ENCODE measurements around the gene AZU1. TPM values are rescaled to one million over a fixed set of nuclear protein-coding genes. Genes with fewer than 3 reads are reported as not detected.

Gene AZU1
- total and polyA plus RNA-seq, 7 donors: 0.03 to 1.1 (median 0.36) TPM; not detected in 4

GRCh38 chr19:870314-870713, 42.7 kb downstream of the AZU1 start:
- no peak for TF ChIP-seq POLR2AphosphoS5 (IDR thresholded peaks at IDR 0.05)
- peak overlapping the region; percentile 78 to 87 (median 84) for H3K27ac ChIP-seq

GRCh38 chr19:870963-871401, 43.3 kb downstream of the AZU1 start:
- no peaks in the 10 kb centered on the region for H3K9me3 ChIP-seq
- DNase-seq: peak; percentile 87
- TF ChIP-seq POLR2AphosphoS5 (IDR thresholded peaks at IDR 0.05) (peak in 2 of 4 donors; percentile 55 to 66), POLR2A (IDR thresholded peaks at IDR 0.05) (no peak), EP300 (IDR thresholded peaks at IDR 0.05) (no peak), CTCF (IDR thresholded peaks at IDR 0.05) (no peak)
- H3K27ac ChIP-seq: peak overlapping the region in 3 of 4 donors; percentile 84 to 87 (median 85)
- H3K4me1 ChIP-seq: peaks cover 0 to 43% (median 41%) of the 10 kb centered on the region in 4 donors
- no peaks in the 10 kb centered on the region for H3K27me3 ChIP-seq
- intact Hi-C loops (cut with DNase I): no loop called here
- no peak overlapping the region for H3K4me3 ChIP-seq
- peaks cover 13 to 64% (median 17%) of the 10 kb centered on the region in 4 donors for H3K36me3 ChIP-seq
- 89 to 91% methylated on average over 28 of the region's 28 CpGs for WGBS, 2 donors

More at GRCh38 chr19:870314-870713, 42.7 kb downstream of the AZU1 start:
- H3K4me3 ChIP-seq: no peak overlapping the region
- 90 to 93% methylated on average over 8 of the region's 8 CpGs for WGBS, 2 donors
- H3K9me3 ChIP-seq: no peaks in the 10 kb centered on the region
- DNase-seq: no peak
- intact Hi-C loops (cut with DNase I): no loop called here
- peaks cover 9 to 57% (median 13%) of the 10 kb centered on the region in 4 donors for H3K36me3 ChIP-seq
- peaks cover 0 to 43% (median 41%) of the 10 kb centered on the region in 4 donors for H3K4me1 ChIP-seq
- no peaks in the 10 kb centered on the region for H3K27me3 ChIP-seq

- no peaks in the 10 kb centered on the region for H3K27me3 ChIP-seq
- no peaks in the 10 kb centered on the region for H3K9me3 ChIP-seq
- intact Hi-C loops (cut with DNase I): no loop called here
- peak overlapping the region in 1 of 4 donors; percentile 9 for H3K4me3 ChIP-seq
- 49 to 90% methylated on average over 21 to 27 of the region's 33 CpGs for WGBS, 2 donors
- H3K27ac ChIP-seq: peak overlapping the region; percentile 52 to 87 (median 84)
- peaks cover 0 to 43% (median 41%) of the 10 kb centered on the region in 4 donors for H3K4me1 ChIP-seq
- H3K36me3 ChIP-seq: peaks cover 16 to 70% (median 23%) of the 10 kb centered on the region in 4 donors
- TF ChIP-seq POLR2A (IDR thresholded peaks at IDR 0.05) (no peak), POLR2AphosphoS5 (IDR thresholded peaks at IDR 0.05) (peak in 1 of 4 donors; percentile 25), EP300 (IDR thresholded peaks at IDR 0.05) (no peak), CTCF (IDR thresholded peaks at IDR 0.05) (no peak)
- DNase-seq: no peak
These were observed 44.0 kb downstream of the AZU1 start for GRCh38 chr19:871446-872265.

DNA sequence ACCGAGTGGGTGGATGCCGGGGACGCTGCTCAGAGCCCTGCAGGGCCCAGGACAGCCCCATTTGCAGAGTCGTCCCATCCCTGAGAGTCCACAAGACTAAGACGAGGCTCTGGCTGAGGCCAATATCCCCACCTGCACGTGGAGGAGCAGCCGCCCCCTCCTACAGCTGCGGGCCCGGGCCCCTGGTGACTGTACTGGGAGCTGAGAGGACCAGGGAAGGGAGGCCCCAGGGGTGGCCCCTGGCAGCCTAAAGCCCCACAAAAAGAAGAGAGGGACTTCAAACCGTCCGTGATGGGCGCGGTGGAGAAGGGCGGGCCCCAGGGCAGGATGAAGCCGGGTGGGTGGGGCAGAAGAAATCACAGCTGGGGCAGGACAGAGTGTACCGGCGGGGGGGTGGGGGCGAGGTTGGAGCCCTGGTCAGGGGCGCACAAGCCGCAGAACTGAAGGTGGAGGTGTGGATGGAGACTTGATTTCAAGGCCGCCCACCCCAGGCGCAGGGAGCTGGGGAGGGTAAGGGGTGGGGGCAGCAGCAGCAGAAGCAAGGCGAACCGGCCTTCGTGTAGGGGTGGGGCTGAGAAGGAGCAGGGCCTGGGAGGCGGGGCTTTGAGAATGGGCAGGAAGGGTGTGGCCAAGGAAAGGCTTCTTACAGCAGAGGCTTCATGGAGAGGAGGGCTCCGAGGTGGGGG, 44.8 kb downstream of the AZU1 start:
- Histone ChIP-seq H3K27me3 (no peaks in the 10 kb centered on the region), H3K27ac (peak overlapping the region; percentile 52 to 83 (median 62)), H3K4me1 (peaks cover 0 to 43% (median 41%) of the 10 kb centered on the region in 4 donors), H3K36me3 (peaks cover 23 to 76% (median 29%) of the 10 kb centered on the region in 4 donors), H3K4me3 (peak overlapping the region in 1 of 4 donors; percentile 9), H3K9me3 (no peaks in the 10 kb centered on the region)
- intact Hi-C loops (cut with DNase I): no loop called here
- DNase-seq: no peak
- TF ChIP-seq POLR2A (IDR thresholded peaks at IDR 0.05): no peak
- TF ChIP-seq POLR2AphosphoS5 (IDR thresholded peaks at IDR 0.05): no peak
- TF ChIP-seq CTCF (IDR thresholded peaks at IDR 0.05): no peak
- no peak for TF ChIP-seq EP300 (IDR thresholded peaks at IDR 0.05)
- 15 to 56% methylated on average over 27 of the region's 27 CpGs for WGBS, 2 donors

DNA sequence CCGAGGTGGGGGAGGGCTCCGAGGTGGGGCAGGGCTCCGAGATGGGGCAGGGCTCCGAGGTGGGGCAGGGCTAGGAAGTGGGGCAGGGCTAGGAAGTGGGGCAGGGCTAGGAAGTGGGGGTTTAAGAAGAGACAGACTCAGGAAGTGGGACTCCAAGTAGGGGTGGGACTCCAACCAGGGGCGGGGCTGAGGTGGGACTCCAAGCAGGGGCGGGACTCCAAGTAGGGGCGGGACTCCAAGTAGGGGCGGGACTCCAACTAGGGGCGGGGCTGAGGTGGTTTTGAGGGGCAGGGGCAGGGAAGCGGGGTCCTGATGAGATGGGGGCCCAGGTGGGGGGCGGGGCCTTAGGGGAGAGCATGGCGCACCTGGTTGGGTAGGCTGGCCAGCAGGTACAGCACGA, 45.4 kb downstream of the AZU1 start:
- Histone ChIP-seq H3K36me3 (peaks cover 17 to 70% (median 27%) of the 10 kb centered on the region in 4 donors), H3K4me1 (peaks cover 0 to 42% (median 41%) of the 10 kb centered on the region in 4 donors), H3K4me3 (no peak overlapping the region), H3K27me3 (no peaks in the 10 kb centered on the region), H3K9me3 (no peaks in the 10 kb centered on the region), H3K27ac (peak overlapping the region in 1 of 4 donors; percentile 83)
- no peak for DNase-seq
- intact Hi-C loops (cut with DNase I): no loop called here
- TF ChIP-seq EP300 (IDR thresholded peaks at IDR 0.05): no peak
- TF ChIP-seq POLR2A (IDR thresholded peaks at IDR 0.05): no peak
- no peak for TF ChIP-seq POLR2AphosphoS5 (IDR thresholded peaks at IDR 0.05)
- no peak for TF ChIP-seq CTCF (IDR thresholded peaks at IDR 0.05)
- WGBS, 2 donors: 37 to 66% methylated on average over 13 of the region's 13 CpGs

Measured in sigmoid colon (tissue), 7 donors.